ENCODE measurements around the gene PEA15. TPM values are rescaled to one million over a fixed set of nuclear protein-coding genes. Genes with fewer than 3 reads are reported as not detected.
A peak's percentile ranks its signal among the peaks of the same experiment; 100 is the strongest.

The PEA15 gene
- total RNA-seq, 1 experiment from 2014 or later, result 44.0 TPM

DNA sequence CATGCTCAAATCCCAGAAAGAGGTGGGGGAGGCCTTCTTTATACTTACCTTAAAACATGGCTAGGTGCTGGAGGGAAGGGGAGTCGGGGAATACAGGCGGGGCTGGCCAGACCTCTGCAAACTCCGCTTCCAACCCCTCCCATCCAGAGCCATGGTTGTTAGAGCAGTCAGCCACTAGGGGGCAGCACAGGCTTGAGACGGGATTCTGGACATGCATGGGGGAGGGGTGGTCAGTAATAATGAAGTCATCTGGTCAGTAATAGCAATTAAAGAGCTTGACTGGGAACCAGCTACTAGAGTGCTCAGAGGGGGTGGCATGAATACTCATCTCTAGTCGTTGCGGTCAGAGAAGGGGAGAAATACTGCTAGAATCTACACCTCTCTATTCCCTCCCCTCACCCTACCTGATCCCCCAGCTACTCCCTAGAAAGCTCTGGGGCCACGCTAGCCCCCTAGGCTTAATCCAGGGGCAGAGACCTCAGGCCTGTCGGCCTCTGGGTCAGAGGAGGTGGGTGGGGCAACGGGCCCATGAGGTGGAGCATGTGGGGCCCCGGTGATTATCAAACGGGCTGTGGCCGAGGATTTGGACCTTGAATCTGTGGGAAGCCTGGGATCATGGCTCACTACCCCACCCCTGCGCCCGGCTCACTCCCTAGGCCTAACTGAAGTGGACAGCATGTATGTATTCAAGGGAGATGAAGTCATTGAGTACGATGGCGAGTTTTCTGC, 11.9 kb upstream of the PEA15 start:
- no peak overlapping the region for H3K4me3 ChIP-seq (replicated peaks in 1 of 2; ENCODE audit: low read depth in 1 of 2, low read length in 2 of 2)
- no peaks in the 10 kb centered on the region for H3K9me2 ChIP-seq (ENCODE audit: insufficient read depth)
- intact Hi-C loops (cut with micrococcal nuclease), result loop anchor here (1.0 to 5.0 kb wide), 5 partner anchors 26 to 223 kb away; no protein-coding TSS in a partner anchor
- no peaks in the 10 kb centered on the region for H4K20me1 ChIP-seq (ENCODE audit: insufficient read depth)
- no peak overlapping the region for H3K27ac ChIP-seq (ENCODE audit: low read depth, low read length)
- H3K4me2 ChIP-seq (ENCODE audit: low read length), result peak overlapping the region; percentile 28
- peak overlapping the region; percentile 58 for H2AFZ ChIP-seq (ENCODE audit: low read depth, low read length, poor library complexity, severe bottlenecking)
- H3K36me3 ChIP-seq (ENCODE audit: control insufficient read depth in 1 of 2, insufficient read depth in 2 of 2, low read length in 2 of 2), result no peaks in the 10 kb centered on the region
- peak; percentile 94 for ATAC-seq
- peak; percentile 68 for DNase-seq (ENCODE audit: low read depth, low spot score)
- CTCF ChIA-PET, result interaction anchor here (0.6 to 1.8 kb wide), 42 partner anchors 9 to 482 kb away, joined by 3 to 39 read pairs (median 4); partner anchors contain the start of genes DCAF8, PEX19 and SLAMF1
- RAD21 ChIA-PET (ENCODE audit: low non-redundant PET in 1 of 2, low total read pairs in 2 of 2, uncharacterized antibody in 2 of 2, unreplicated experiment in 2 of 2), result interaction anchor here (0.6 to 1.6 kb wide), 10 partner anchors 26 to 183 kb away, joined by 3 to 8 read pairs (median 6); no protein-coding TSS in a partner anchor
- POLR2A ChIA-PET, result interaction anchor here (0.6 to 0.7 kb wide), 2 partner anchors 11 to 59 kb away, joined by 3 to 4 read pairs; no protein-coding TSS in a partner anchor
- H3K9ac ChIP-seq (ENCODE audit: low read length), result no peak overlapping the region
- no peaks in the 10 kb centered on the region for H3K9me3 ChIP-seq (ENCODE audit: control insufficient read depth in 1 of 2, insufficient read depth in 1 of 2, low read depth in 1 of 2, low read length in 2 of 2)
- H3K4me1 ChIP-seq (ENCODE audit: control insufficient read depth in 1 of 2, insufficient read depth in 2 of 2, low read length in 2 of 2), result peaks cover 3 to 4% of the 10 kb centered on the region in 2 experiments; a peak in 2 of 4 replicates
- no TSS peak for BruUV-seq (replicated peaks)
- no peaks in the 10 kb centered on the region for H3K27me3 ChIP-seq (ENCODE audit: insufficient read depth, low read length)
- H3K79me2 ChIP-seq (ENCODE audit: insufficient read depth, low read length), result no peaks in the 10 kb centered on the region
- no peak for TF ChIP-seq ZFX (IDR thresholded peaks at IDR 0.05)
- no peak for TF ChIP-seq CBX3 (IDR thresholded peaks at IDR 0.05; ENCODE audit: low read depth)
- TF ChIP-seq ZNF274 (IDR thresholded peaks at IDR 0.05; ENCODE audit: low read depth, low read length), result no peak
- TF ChIP-seq, protein P1, sequence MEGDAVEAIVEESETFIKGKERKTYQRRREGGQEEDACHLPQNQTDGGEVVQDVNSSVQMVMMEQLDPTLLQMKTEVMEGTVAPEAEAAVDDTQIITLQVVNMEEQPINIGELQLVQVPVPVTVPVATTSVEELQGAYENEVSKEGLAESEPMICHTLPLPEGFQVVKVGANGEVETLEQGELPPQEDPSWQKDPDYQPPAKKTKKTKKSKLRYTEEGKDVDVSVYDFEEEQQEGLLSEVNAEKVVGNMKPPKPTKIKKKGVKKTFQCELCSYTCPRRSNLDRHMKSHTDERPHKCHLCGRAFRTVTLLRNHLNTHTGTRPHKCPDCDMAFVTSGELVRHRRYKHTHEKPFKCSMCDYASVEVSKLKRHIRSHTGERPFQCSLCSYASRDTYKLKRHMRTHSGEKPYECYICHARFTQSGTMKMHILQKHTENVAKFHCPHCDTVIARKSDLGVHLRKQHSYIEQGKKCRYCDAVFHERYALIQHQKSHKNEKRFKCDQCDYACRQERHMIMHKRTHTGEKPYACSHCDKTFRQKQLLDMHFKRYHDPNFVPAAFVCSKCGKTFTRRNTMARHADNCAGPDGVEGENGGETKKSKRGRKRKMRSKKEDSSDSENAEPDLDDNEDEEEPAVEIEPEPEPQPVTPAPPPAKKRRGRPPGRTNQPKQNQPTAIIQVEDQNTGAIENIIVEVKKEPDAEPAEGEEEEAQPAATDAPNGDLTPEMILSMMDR (IDR thresholded peaks at IDR 0.05 in 2 of 3, conservative IDR thresholded peaks at IDR 0.05 in 1 of 3; ENCODE audit: borderline replicate concordance in 1 of 3, insufficient read depth in 1 of 3, low read depth in 2 of 3, low read length in 2 of 3), result peak; percentile 92 to 97 (median 96)
- TF ChIP-seq, protein P2, sequence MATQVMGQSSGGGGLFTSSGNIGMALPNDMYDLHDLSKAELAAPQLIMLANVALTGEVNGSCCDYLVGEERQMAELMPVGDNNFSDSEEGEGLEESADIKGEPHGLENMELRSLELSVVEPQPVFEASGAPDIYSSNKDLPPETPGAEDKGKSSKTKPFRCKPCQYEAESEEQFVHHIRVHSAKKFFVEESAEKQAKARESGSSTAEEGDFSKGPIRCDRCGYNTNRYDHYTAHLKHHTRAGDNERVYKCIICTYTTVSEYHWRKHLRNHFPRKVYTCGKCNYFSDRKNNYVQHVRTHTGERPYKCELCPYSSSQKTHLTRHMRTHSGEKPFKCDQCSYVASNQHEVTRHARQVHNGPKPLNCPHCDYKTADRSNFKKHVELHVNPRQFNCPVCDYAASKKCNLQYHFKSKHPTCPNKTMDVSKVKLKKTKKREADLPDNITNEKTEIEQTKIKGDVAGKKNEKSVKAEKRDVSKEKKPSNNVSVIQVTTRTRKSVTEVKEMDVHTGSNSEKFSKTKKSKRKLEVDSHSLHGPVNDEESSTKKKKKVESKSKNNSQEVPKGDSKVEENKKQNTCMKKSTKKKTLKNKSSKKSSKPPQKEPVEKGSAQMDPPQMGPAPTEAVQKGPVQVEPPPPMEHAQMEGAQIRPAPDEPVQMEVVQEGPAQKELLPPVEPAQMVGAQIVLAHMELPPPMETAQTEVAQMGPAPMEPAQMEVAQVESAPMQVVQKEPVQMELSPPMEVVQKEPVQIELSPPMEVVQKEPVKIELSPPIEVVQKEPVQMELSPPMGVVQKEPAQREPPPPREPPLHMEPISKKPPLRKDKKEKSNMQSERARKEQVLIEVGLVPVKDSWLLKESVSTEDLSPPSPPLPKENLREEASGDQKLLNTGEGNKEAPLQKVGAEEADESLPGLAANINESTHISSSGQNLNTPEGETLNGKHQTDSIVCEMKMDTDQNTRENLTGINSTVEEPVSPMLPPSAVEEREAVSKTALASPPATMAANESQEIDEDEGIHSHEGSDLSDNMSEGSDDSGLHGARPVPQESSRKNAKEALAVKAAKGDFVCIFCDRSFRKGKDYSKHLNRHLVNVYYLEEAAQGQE (IDR thresholded peaks at IDR 0.05; ENCODE audit: low read depth), result no peak
- no peak for TF ChIP-seq POLR2AphosphoS5 (IDR thresholded peaks at IDR 0.05; ENCODE audit: low read depth, low read length)
- TF ChIP-seq, protein P3, sequence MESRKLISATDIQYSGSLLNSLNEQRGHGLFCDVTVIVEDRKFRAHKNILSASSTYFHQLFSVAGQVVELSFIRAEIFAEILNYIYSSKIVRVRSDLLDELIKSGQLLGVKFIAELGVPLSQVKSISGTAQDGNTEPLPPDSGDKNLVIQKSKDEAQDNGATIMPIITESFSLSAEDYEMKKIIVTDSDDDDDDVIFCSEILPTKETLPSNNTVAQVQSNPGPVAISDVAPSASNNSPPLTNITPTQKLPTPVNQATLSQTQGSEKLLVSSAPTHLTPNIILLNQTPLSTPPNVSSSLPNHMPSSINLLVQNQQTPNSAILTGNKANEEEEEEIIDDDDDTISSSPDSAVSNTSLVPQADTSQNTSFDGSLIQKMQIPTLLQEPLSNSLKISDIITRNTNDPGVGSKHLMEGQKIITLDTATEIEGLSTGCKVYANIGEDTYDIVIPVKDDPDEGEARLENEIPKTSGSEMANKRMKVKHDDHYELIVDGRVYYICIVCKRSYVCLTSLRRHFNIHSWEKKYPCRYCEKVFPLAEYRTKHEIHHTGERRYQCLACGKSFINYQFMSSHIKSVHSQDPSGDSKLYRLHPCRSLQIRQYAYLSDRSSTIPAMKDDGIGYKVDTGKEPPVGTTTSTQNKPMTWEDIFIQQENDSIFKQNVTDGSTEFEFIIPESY (IDR thresholded peaks at IDR 0.05; ENCODE audit: extremely low read depth, insufficient replicate concordance, low read length), result no peak
- TF ChIP-seq EZH2 (IDR thresholded peaks at IDR 0.05), result no peak
- no peak for TF ChIP-seq TCF7L2 (IDR thresholded peaks at IDR 0.05; ENCODE audit: borderline replicate concordance, extremely low read depth, insufficient read depth, insufficient read length)
- no peak for TF ChIP-seq SP1 (IDR thresholded peaks at IDR 0.05; ENCODE audit: low read depth)
- TF ChIP-seq SRF (IDR thresholded peaks at IDR 0.05; ENCODE audit: low read depth), result no peak
- TF ChIP-seq CEBPB (IDR thresholded peaks at IDR 0.05; ENCODE audit: low read depth), result no peak
- TF ChIP-seq SIN3A (IDR thresholded peaks at IDR 0.05; ENCODE audit: low read depth), result no peak
- peak; percentile 96 for TF ChIP-seq RAD21 (IDR thresholded peaks at IDR 0.05; ENCODE audit: low read depth)
- TF ChIP-seq, protein P4, sequence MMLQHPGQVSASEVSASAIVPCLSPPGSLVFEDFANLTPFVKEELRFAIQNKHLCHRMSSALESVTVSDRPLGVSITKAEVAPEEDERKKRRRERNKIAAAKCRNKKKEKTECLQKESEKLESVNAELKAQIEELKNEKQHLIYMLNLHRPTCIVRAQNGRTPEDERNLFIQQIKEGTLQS (IDR thresholded peaks at IDR 0.05), result no peak
- TF ChIP-seq FOSL1 (IDR thresholded peaks at IDR 0.05; ENCODE audit: low read depth), result no peak
- no peak for TF ChIP-seq POLR2A (IDR thresholded peaks at IDR 0.05; ENCODE audit: borderline replicate concordance, extremely low read depth, insufficient read depth, insufficient read length)
- TF ChIP-seq EGR1 (IDR thresholded peaks at IDR 0.05; ENCODE audit: low read depth), result no peak
- no peak for TF ChIP-seq JUND (IDR thresholded peaks at IDR 0.05)
- no peak for TF ChIP-seq EZH2phosphoT487 (IDR thresholded peaks at IDR 0.05; ENCODE audit: borderline replicate concordance)
